HEK293 (cell line): ENCODE data around the gene KRTAP10-1.

Experiments
- CTCF ChIP-seq: fragments of 450-650 bp; formaldehyde crosslinking; IDR thresholded peaks from 2 replicates; pipeline ENCODE4 v1.5.1; 2016; ENCODE audit warnings: missing biosample characterization, missing genetic modification characterization
- SP2 ChIP-seq: fragments of 450-650 bp; formaldehyde crosslinking; IDR thresholded peaks from 2 replicates; pipeline ENCODE4 v1.5.1; 2016; ENCODE audit warnings: missing biosample characterization, missing genetic modification characterization
- ZNF274 ChIP-seq, 2 experiments: fragments of 200-500 bp in 1 of 2; fragments of 450-650 bp in 1 of 2; sonication (Bioruptor generic) in 1 of 2; formaldehyde crosslinking in 1 of 2; IDR thresholded peaks; 2 replicates each; pipeline versions ENCODE4 v1.5.1 to v1.6.1; 2014 to 2016; ENCODE audit warnings: borderline replicate concordance in 1 of 2, inconsistent platforms in 1 of 2, low read length in 1 of 2, missing biosample characterization in 1 of 2, missing genetic modification characterization in 1 of 2

DNA sequence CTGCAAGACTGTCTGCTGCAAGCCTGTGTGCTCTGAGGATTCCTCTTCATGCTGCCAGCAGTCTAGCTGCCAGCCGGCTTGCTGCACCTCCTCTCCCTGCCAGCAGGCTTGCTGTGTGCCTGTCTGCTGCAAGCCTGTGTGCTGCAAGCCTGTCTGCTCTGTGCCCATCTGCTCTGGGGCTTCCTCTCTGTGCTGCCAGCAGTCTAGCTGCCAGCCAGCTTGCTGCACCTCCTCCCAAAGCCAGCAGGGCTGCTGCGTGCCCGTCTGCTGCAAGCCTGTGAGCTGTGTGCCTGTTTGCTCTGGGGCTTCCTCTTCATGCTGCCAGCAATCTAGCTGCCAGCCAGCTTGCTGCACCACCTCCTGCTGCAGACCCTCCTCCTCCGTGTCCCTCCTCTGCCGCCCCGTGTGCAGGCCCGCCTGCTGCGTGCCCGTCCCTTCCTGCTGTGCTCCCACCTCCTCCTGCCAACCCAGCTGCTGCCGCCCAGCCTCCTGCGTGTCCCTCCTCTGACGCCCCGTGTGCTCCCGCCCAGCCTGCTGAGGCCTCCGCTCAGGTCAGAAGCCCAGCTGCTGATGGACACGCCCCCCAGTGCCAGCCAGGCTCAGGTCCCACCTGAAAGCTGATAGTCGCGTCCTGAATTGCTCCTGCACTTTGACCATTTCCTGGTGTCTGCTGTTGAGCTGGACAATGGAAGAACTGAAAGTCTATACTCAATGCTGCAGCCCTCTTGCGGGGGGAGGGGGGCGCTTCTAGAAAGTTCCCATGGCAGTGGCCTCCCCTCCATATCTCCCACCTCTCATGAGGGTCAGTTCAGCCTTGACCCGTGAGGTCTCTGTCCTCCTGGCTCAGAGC is 34.7 kb upstream of the KRTAP10-1 start:
- TF ChIP-seq SP2: no peak
- 0 out of 2 replicates have a peak, but pooled peaks have one; percentile 20 for TF ChIP-seq CTCF (tag by site-specific recombination)
- TF ChIP-seq ZNF274 (IDR thresholded peaks at IDR 0.05; ENCODE audit: low read length): no peak
- TF ChIP-seq ZNF274 (tag by site-specific recombination; IDR thresholded peaks at IDR 0.05; ENCODE audit: borderline replicate concordance): no peak
